Activated naive CD8-positive, alpha-beta T cell treated with anti-CD3 and anti-CD28 coated beads, Interleukin-2, amount 50 U/mL, for 24 hours (primary cell): ENCODE measurements around the gene PPP1R12C.

ENCODE experiments used
- ATAC-seq: fragments of 150-1000 bp; cut with Tn5 transposase; one replicate; pipeline ENCODE4 v1.10.0; 2021
- DNase-seq: peaks from one replicate; pipeline ENCODE4 v3.0.0; 2021
- H3K27ac Mint-ChIP-seq: one replicate; pipeline ENCODE4 v1.8.0; 2021; ENCODE audit warnings: mild to moderate bottlenecking, mixed read lengths
- H3K27me3 Mint-ChIP-seq: one replicate; pipeline ENCODE4 v1.8.0; 2021; ENCODE audit warnings: mixed read lengths
- H3K36me3 Mint-ChIP-seq: one replicate; pipeline ENCODE4 v1.8.0; 2021; ENCODE audit warnings: low read depth, mixed read lengths
- H3K4me1 Mint-ChIP-seq: one replicate; pipeline ENCODE4 v1.8.0; 2021; ENCODE audit warnings: mixed read lengths
- H3K4me3 Mint-ChIP-seq: one replicate; pipeline ENCODE4 v1.8.0; 2021; ENCODE audit warnings: mild to moderate bottlenecking, moderate library complexity, mixed read lengths
- H3K9me3 Mint-ChIP-seq: one replicate; pipeline ENCODE4 v1.8.0; 2021; ENCODE audit warnings: mixed read lengths

Gene PPP1R12C

DNA sequence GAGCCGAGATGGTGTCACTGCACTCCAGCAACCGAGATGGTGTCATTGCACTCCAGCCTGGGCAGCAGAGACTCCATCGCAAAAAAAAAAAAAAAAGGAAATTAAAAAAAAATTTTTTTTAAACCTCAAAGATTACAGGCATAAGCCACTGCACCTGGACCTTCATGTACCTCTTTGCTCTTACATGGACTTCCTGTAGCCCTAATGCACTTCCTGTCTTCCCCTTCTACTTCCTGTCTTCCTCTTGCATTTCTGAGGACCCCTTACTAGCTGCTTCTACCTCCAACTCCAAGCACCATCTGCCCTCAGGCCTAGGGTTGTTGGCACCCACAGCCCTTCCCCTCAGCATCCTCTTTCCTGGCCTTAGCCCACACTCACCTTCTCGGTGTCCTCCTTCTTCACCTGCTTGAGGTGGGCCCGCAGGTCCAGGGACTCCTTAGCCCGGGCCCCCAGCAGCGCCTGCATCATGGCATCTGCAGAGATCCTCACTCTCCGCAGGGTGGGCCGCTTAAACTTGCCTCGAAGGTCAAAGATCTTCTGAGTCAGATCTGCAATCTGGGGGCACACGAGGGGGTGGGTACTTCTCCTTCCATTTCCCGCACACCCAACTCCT, 36.3 kb upstream of the PPP1R12C start:
- H3K4me3 Mint-ChIP-seq: no peak overlapping the region
- ATAC-seq (no peak), DNase-seq (no peak)
- no peak overlapping the region for H3K27ac Mint-ChIP-seq
- H3K36me3 Mint-ChIP-seq: peaks cover 5% of the 10 kb centered on the region
- H3K9me3 Mint-ChIP-seq: peaks cover 14% of the 10 kb centered on the region
- peaks cover 19% of the 10 kb centered on the region for H3K4me1 Mint-ChIP-seq
- peaks cover 39% of the 10 kb centered on the region for H3K27me3 Mint-ChIP-seq

GRCh38 chr19:55152017-55152416, 34.6 kb upstream of the PPP1R12C start:
- no peak for DNase-seq
- Mint-ChIP-seq H3K9me3 (peaks cover 14% of the 10 kb centered on the region), H3K4me1 (peaks cover 19% of the 10 kb centered on the region), H3K4me3 (no peak overlapping the region), H3K36me3 (peaks cover 5% of the 10 kb centered on the region), H3K27ac (peak overlapping the region; percentile 49), H3K27me3 (peaks cover 34% of the 10 kb centered on the region)
- ATAC-seq: no peak

GRCh38 chr19:55149078-55150003, 31.9 kb upstream of the PPP1R12C start, which contains the start of gene TNNT1:
Gene TNNT1, minus strand, starts transcription at chr19:55149206. Its CDS starts 2,049 bp downstream, at chr19:55147157.
- no peak for DNase-seq
- peak; percentile 25 for ATAC-seq
- peaks cover 15% of the 10 kb centered on the region for H3K4me1 Mint-ChIP-seq
- H3K4me3 Mint-ChIP-seq: no peak within 1 kb of the TSS
- H3K9me3 Mint-ChIP-seq: peaks cover 14% of the 10 kb centered on the region
- H3K27ac Mint-ChIP-seq: no peak within 1 kb of the TSS
- H3K27me3 Mint-ChIP-seq: peaks cover 38% of the 10 kb centered on the region
- peaks cover 3% of the 10 kb centered on the region for H3K36me3 Mint-ChIP-seq

GRCh38 chr19:55147545-55148251, 30.3 kb upstream of the PPP1R12C start:
- DNase-seq (no peak), ATAC-seq (no peak)
- H3K27me3 Mint-ChIP-seq: peaks cover 50% of the 10 kb centered on the region
- H3K4me1 Mint-ChIP-seq: peaks cover 12% of the 10 kb centered on the region
- peaks cover 10% of the 10 kb centered on the region for H3K9me3 Mint-ChIP-seq
- peaks cover 3% of the 10 kb centered on the region for H3K36me3 Mint-ChIP-seq
- no peak overlapping the region for H3K4me3 Mint-ChIP-seq
- no peak overlapping the region for H3K27ac Mint-ChIP-seq

DNA sequence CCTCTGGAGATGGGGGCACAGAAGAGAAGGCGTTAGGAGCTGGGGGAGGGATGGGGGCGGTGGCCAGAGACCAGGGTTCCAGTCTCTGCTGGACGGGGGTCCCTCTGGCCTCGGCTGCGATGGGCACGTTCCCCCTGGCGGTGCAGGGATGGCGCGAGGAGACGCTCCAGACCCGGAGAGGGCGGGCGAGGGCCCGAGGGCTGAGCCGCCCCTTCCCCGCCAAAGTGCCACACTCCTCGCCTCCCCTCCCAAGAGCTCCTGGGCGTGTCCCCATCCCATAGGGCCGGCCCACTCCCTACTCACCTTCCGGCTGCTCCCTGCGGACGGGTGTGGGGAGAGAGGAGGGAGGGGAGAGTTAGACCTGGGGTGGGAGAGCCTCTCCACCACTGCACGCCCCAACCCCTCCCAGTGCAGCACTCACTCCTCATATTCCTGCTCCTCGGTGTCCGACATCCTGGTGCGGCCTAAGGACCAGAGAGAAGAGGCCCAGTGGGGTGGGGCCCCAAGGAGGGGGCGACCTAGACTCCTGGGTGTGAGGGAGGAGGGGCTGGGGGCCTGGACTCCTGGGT, 29.4 kb upstream of the PPP1R12C start:
- DNase-seq (no peak), ATAC-seq (no peak)
- H3K27ac Mint-ChIP-seq: no peak overlapping the region
- H3K4me1 Mint-ChIP-seq: peaks cover 5% of the 10 kb centered on the region
- peaks cover 51% of the 10 kb centered on the region for H3K27me3 Mint-ChIP-seq
- H3K36me3 Mint-ChIP-seq: peaks cover under 1% of the 10 kb centered on the region
- H3K4me3 Mint-ChIP-seq: no peak overlapping the region
- H3K9me3 Mint-ChIP-seq: peaks cover 3% of the 10 kb centered on the region

DNA sequence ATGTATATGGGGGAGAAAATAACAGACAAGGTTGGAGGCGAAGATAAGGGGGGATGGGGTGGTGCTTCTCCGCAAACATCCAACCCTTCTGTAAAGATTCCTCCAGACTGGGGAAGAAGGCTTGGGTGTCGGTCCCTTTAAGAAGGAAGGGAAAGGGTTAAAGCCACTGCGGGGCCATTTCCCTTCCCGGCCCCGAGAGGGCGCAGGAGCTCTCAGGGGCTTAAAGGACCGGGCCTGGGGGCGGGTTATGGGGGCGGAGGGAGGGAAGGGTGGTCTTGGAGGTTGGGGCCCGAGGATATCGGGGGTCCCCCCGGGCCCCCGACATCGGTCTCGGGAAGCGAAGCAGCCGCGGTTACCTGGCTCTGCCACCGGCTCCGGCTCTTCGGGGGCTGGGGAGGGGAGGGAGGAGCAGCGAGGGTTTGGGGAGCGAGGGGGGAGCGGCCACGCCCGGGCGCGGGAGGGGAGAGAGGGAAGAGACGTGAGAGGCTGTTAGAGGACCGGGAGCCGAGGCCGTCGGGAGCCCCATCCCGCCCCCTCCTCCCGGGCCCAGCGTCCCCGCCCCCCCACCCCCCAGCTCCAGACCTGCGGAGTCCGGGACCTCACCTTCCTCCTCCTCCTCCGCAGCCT, 28.8 kb upstream of the PPP1R12C start:
- DNase-seq (no peak), ATAC-seq (no peak)
- H3K4me1 Mint-ChIP-seq: peaks cover 5% of the 10 kb centered on the region

GRCh38 chr19:55145232-55145631, 27.8 kb upstream of the PPP1R12C start:
- no peak overlapping the region for H3K4me3 Mint-ChIP-seq
- no peak for ATAC-seq

More for the DNA sequence above, 28.8 kb upstream of the PPP1R12C start:
- Mint-ChIP-seq H3K36me3 (no peaks in the 10 kb centered on the region), H3K27ac (no peak overlapping the region), H3K27me3 (peaks cover 54% of the 10 kb centered on the region), H3K9me3 (no peaks in the 10 kb centered on the region), H3K4me3 (no peak overlapping the region)

GRCh38 chr19:55141696-55142095, 24.3 kb upstream of the PPP1R12C start:
- no peaks in the 10 kb centered on the region for H3K36me3 Mint-ChIP-seq
- no peak for DNase-seq
- no peak overlapping the region for H3K4me3 Mint-ChIP-seq
- H3K9me3 Mint-ChIP-seq: no peaks in the 10 kb centered on the region
- no peak for ATAC-seq
- no peak overlapping the region for H3K27ac Mint-ChIP-seq
- H3K27me3 Mint-ChIP-seq: peaks cover 56% of the 10 kb centered on the region
- peaks cover 7% of the 10 kb centered on the region for H3K4me1 Mint-ChIP-seq

More at GRCh38 chr19:55145232-55145631, 27.8 kb upstream of the PPP1R12C start:
- peaks cover 7% of the 10 kb centered on the region for H3K4me1 Mint-ChIP-seq
- H3K27ac Mint-ChIP-seq: no peak overlapping the region
- H3K36me3 Mint-ChIP-seq: no peaks in the 10 kb centered on the region
- H3K9me3 Mint-ChIP-seq: no peaks in the 10 kb centered on the region
- H3K27me3 Mint-ChIP-seq: peaks cover 58% of the 10 kb centered on the region
- DNase-seq: no peak

- H3K4me1 Mint-ChIP-seq: peaks cover 2% of the 10 kb centered on the region
- DNase-seq: no peak
- no peak overlapping the region for H3K27ac Mint-ChIP-seq
- no peaks in the 10 kb centered on the region for H3K36me3 Mint-ChIP-seq
- H3K4me3 Mint-ChIP-seq: no peak overlapping the region
- H3K27me3 Mint-ChIP-seq: peaks cover 43% of the 10 kb centered on the region
- no peaks in the 10 kb centered on the region for H3K9me3 Mint-ChIP-seq
- ATAC-seq: no peak
Observed at GRCh38 chr19:55137915-55138314, 20.5 kb upstream of the PPP1R12C start.

DNA sequence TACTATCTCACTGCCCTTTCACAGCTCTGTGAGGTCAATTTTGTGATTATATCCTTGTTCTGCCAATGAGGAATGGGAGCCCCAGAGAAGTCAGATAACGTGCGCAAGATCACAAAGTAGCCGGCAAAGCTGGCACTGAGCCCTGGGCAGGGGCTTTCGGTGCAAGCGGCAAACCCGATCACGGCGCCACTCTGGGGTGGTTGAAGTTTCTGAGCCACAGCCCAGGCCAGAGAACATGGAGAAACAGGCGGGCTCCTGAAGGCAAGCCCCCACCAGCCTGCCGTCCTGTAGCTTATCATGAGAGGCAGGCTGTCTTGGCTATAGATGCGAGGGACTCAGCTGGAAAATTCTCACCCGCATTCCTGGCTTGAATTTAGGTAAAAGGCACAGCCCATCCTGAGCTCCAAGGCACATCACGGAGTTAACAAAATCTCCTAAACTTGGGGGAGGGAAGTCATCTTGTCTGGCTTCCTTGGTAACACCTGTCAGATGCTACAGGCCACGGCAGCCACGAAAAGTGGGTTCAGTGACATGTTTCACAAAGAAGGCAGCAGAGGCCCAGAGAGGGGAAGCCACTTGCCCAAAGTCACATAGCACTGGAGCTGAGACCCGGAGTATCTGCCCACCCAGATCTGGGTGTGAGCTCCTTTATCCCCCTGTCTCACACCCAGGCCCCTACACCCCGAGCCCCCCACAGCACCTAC, 19.1 kb upstream of the PPP1R12C start:
- DNase-seq (no peak), ATAC-seq (no peak)
- Mint-ChIP-seq H3K4me3 (no peak overlapping the region), H3K36me3 (no peaks in the 10 kb centered on the region), H3K4me1 (peaks cover 2% of the 10 kb centered on the region), H3K27me3 (peaks cover 46% of the 10 kb centered on the region), H3K9me3 (no peaks in the 10 kb centered on the region), H3K27ac (no peak overlapping the region)

DNA sequence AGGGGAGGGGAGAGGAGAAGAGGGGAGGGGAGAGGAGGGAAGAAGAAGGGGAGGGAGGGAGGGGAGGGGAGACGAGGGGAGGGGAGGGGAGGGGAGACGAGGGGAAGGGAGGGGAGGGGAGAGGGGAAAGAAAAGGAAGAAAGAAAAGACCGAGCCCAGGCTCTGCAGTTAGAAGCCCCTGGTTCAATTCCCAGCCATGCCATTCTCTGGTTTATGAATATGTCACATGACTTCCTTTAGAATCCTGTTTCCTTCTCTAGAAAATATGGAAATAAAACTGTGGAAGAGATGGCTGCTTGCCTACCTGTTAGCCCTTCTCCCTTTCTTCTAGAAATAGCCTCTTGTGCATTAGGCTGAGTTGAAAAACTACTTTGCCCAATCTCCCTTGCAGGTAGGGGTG, 17.3 kb upstream of the PPP1R12C start:
- DNase-seq (no peak), ATAC-seq (no peak)
- Mint-ChIP-seq H3K36me3 (no peaks in the 10 kb centered on the region), H3K4me1 (no peaks in the 10 kb centered on the region), H3K27me3 (peaks cover 51% of the 10 kb centered on the region), H3K27ac (no peak overlapping the region), H3K4me3 (no peak overlapping the region), H3K9me3 (no peaks in the 10 kb centered on the region)

DNA sequence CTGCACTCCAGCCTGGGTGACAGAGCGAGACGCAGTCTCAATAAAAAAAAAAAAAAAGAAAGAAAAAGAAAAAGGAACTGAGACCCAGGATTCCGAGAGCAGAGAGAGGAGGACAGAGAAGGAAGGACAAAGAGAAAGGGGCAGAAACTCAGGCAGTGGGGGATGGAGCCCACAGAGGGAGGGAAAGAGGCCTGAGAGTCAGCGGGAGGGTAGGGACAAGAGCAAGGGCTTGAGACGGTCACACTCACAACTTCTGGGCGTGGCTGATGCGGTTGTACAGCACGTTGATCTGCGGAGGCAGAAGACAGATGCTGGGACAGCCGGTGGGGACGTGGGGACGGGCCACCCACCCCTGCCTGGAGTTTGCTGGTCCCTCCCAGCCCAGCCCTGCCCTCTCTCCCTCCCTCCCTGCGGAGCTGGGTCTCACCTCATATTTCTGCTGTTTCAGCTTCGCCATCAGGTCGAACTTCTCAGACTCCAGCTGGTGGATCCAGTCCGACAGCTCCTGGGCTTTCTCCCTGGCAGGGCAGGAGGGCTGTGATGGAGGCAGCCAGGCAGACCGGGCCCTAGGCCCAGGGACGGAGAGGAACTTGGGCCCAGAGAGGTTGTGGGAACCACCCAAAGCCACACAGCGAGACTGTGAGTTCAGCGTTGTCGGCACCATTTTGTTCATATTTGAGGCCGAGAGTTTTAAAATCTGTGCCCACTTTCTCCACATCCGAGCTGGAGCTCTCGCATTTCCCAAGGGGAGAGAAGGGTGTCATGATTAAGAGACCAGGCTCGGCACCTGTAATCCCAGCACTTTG, 16.4 kb upstream of the PPP1R12C start:
- H3K4me3 Mint-ChIP-seq: no peak overlapping the region
- H3K4me1 Mint-ChIP-seq: no peaks in the 10 kb centered on the region
- DNase-seq: no peak
- no peaks in the 10 kb centered on the region for H3K9me3 Mint-ChIP-seq
- H3K36me3 Mint-ChIP-seq: no peaks in the 10 kb centered on the region
- peaks cover 50% of the 10 kb centered on the region for H3K27me3 Mint-ChIP-seq
- no peak overlapping the region for H3K27ac Mint-ChIP-seq
- no peak for ATAC-seq
